Forelimb muscle (tissue), 1 donor: ENCODE data around the gene DZIP1L. TPM values are rescaled to one million over a fixed set of nuclear protein-coding genes. Genes with fewer than 3 reads are reported as not detected.
"Not testable (repeated sequence)": the region's sequence is repeated elsewhere in the genome, so short reads cannot be mapped to it uniquely, and the experiment has no call there.

ENCODE experiments used
- DNase-seq: peaks from one replicate; pipeline ENCODE4 v3.0.0-alpha.2; 2013; ENCODE audit warnings: low read depth
- polyA plus RNA-seq: library from polyadenylated mRNA; unstranded; fragments of 120-200 nt; gene quantifications from one replicate; pipeline ENCODE4 v1.2.1, GENCODE V29; 2013; ENCODE audit not compliant: insufficient read length

Gene DZIP1L
- polyA plus RNA-seq, 1 donor: 6.9 TPM

- no peak for DNase-seq
Measured at GRCh38 chr3:138113326-138113725, 2.1 kb downstream of the DZIP1L start.

DNA sequence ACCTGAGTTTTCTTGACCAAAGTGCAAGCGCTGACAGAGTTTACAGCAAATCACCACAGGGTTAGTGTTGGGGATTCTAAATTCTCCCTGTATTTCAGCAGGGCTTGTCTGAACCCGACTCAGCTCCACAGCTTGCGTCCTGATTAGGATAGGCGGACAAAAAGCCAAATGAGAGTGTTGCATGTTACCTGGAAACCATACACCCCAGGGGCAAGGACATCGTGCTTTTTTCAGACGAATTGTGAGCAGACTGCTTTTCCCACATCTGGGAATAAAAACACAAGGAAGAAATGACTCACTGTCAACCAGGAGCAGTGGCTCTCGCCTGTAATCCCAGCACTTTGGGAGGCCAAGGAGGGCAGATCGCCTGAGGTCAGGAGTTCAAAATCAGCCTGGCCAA, 3.0 kb downstream of the DZIP1L start:
- no peak for DNase-seq

DNA sequence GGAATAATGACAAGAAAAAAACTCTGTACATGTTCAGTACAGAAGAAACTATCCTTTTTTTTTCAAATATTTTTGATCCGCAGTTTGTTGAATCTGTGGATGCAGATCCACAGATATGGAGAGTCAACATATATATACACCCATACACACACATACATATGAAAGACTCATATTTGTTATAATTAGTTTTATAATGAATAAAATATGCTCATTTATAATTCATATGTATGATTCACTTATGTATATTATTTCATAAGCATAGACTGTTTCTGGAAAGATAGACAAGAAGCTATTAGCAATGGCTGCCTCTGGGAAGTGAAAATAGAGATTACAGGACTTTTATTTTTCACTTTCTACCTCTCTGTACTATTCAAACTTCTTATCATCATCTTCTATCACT, 9.8 kb downstream of the DZIP1L start:
- DNase-seq: no peak

- DNase-seq: no peak
Measured at GRCh38 chr3:138103466-138103865, 11.9 kb downstream of the DZIP1L start.

GRCh38 chr3:138101351-138101940, 14.0 kb downstream of the DZIP1L start:
- not testable (repeated sequence) for DNase-seq

- no peak for DNase-seq
Measured at GRCh38 chr3:138099417-138099816, 16.0 kb downstream of the DZIP1L start.

DNA sequence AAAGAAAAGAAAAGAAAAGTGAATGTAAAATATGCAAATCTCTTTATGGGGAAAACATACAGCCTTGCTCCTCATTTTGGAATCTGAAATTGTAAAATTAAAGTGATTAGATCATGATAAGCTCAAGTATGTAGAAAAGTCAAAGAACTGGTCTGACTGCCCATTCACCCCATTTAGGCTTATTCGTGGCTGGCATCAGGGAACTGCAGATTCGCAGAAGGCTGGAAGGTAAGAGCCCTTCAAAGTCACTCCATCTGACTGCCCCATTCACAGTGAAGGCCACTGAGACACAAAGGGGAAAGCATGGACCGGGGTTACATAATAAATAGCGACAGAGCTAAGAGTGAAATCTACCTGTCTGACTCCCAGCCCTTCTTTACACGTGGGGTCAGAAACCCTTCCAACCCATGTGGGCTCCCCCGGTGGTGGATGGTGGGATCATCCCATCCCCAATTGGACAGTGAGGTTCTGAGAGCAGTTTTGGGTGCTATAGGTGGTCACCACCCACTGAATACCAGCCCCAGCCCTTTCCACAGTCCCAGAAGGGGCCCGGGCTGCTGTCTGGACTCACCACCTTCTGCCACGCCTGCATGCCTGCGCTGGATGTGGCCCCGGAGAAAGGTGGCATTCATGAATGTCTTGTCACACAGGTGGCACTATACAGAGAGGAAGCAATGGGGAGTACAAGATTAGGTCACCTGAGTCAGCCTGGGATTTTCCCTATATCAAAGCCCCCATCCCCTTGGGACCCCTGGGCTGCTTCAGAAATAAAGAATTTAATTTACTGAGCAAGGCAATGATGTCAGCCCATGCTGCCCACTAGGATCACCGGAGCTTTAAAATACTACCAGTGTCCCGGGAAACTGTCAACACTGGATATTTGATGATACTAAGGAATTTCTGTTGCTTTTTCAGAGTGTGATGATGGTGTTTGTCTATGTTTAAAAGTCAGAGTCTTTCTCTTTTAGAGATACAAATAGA, 17.9 kb downstream of the DZIP1L start:
- DNase-seq: no peak

- no peak for DNase-seq
Measured at GRCh38 chr3:138093721-138094120, 21.7 kb downstream of the DZIP1L start.

DNA sequence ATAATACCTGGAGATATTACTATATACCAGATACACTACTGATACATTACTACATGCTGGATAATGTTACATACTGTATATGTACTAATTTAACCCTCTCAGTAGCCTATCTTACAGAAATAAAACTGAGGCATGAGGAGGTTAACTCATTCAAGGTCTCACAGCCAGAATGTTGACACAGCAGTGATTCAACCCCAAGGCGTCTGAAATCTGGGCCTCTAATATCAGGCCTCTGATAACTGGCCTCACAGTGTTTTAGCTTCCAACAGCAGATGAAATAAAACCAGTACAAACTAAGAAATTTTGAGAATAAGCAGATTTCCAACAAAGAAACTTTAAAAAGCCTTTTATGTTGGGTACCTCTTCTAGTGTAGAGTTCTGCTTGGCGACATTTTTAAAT, 23.4 kb downstream of the DZIP1L start:
- DNase-seq: no peak

DNA sequence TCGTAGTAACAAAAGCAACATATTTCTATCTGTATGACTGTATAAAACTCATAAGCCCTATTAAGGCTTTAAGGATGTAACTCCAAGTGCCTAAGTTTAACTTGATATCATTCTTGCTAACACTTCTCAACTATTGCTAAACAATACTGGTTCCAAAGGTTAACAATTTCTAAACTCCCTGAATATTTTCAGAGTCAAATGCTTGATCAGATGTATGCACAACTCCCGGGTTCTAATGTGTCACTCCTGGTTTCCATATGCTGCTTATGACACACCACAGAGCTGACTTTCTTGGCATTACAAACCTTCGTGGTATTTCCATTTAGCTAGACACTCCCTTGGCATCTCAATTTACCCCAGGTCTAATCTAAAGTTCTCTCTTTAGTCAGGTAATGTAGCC, 26.3 kb downstream of the DZIP1L start:
- no peak for DNase-seq

- DNase-seq: not testable (repeated sequence)
Measured at GRCh38 chr3:138085745-138086144, 29.7 kb downstream of the DZIP1L start.

- no peak for DNase-seq
Measured at GRCh38 chr3:138084196-138084595, 31.2 kb downstream of the DZIP1L start.

DNA sequence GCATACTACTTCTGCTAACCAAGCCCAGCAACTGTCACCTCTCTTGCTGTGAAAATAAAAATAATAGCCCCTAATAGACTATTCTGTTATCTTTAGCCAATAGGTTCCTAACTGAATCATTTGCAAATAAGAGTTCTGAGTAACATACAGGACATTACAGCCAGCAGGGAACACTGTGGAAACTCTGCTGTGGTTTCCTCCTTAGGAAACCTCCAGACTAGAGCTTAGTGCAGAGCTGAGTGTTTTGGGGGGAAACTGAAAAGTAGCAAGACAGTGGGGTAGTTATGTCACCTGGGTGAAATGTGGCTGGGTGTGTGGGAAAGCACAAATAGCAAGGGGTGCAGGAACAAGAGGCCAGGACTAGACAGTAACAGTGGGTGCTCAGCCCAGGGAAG, 32.4 kb downstream of the DZIP1L start:
- DNase-seq: no peak

DNA sequence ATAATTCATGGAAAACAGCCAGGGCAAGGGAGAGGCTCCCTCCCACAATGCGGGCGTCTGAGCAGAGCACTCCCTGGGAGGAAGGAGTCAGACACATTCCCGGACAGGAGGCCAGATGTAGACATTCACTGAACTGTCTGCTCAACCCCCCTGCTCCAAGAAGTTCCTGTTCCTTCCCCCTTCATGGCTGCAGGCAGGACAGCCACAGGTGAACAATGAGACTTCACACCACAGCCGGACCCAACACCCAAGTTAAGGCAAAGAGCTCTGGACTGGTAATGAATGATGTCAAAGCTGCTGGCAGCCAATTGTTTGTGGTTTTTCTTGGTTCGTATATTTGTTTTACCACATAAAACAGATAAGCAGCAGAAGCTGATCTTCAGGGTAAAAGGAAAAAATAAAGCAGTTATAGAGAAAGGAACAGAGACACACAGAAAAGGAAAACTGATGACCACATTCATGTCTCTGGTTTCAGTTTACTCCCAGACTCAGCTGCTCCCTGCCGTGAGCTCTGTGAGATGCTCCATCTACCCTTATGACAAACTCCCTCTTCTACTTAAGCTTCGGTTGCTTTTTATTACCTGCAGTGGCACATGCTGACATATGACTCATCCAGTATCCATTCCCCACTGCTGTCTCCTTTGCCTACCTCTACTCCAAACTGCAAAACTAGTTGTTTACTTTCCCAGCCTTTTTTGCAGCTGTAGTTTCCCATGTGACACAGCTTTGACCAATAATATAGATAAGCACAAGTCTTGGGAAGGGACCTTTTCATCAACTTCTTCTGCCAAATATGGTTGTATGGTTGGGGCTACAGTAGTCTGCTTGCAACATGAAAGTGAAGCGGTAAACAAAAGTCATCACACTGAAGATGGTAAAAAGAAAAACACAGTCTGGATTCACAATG, 33.1 kb downstream of the DZIP1L start:
- DNase-seq: no peak

DNA sequence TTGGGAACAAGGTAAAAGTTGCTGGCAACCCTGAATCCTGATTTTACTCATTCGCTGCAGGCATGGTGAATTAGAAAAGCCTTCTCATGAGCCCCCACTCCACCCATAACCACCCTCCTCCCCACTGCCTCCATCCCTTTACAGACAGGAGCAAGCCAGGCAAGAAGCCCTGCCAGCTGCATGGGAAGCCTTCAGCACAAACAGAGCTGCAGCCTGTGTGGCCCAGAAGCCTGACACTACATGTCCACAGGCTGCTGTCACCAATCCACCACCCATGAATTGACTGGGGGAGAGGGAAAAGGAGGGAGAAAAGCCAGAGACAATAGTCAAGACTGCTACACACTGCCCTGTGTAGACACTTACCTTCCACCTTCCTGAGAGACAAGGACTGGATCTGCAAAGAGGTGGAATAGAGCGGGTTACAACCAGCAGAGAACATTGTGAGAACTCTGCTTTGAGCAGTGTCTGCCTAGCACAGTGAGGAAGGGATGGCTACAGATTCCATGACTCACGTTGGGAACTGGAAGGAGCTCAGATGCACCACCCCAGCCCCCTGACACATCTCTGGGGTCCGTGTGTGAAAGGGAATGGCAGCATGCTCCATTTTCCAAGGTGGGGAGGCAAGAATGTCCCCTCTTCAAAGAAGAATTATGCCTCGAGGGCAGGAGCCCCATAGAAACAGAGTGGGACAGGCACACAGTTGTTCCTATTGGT, 33.9 kb downstream of the DZIP1L start:
- DNase-seq: no peak

- no peak for DNase-seq
Measured at GRCh38 chr3:138079901-138080300, 35.5 kb downstream of the DZIP1L start.

DNA sequence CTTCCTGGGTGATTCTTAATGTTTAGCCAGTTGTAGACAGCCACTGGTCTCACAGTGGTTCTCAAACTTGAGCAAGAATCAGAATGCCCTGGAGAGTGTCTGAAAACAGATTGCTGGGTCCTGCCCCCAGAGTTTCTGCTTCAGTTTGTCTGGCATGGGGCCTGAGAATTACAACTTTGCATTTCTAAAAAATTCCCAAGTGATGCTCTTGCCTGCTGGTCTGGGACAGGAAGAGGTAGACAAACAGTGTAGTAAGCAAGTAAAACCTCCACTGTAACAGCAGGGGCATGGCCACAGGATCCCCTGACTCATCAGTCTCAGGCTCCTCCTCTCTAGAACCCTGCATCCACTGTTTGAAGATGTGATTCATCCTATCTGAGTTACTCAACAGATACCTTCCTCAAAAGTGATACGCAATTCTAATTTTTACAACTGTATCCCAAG, 36.5 kb downstream of the DZIP1L start:
- no peak for DNase-seq

- no peak for DNase-seq
Measured at GRCh38 chr3:138078096-138078495, 37.3 kb downstream of the DZIP1L start.

DNA sequence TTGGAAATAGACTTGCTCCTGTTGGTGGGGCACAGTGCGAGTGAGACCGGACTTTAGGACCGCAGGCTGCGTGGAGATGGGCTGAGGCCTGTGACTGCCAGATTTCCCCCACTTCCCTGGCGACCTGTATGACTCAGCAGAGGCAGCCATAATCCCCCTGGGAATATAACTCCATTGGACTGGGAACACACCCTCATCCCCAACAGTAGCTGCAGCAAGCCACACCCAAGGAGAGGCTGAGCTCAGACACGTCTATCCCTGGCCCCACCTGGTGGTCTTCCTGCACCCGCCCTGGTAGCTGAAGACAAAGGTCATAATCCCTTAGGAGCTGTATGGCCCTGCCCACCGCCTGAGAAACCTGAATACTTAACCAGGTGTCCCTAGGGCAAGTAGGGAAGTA, 42.6 kb downstream of the DZIP1L start:
- DNase-seq: no peak

DNA sequence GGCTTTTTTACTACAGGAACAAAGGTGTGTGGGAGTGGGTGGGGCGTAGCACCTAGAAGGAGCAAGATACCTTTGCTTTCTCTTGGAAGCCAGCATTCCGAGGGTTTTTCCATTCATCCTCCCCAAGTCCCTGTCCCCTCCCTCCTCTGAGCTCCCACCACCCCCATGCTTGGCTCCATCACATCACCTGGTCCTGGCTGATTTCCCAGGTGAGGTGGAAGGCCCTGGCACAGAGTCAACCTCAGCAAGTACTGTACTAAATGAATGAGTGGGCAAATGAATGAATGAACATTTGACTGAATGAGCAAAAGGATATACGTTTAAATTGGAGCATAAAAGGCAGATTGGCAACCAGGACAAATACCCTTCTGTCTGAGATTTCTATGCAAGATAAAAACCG, 45.4 kb downstream of the DZIP1L start:
- no peak for DNase-seq

DNA sequence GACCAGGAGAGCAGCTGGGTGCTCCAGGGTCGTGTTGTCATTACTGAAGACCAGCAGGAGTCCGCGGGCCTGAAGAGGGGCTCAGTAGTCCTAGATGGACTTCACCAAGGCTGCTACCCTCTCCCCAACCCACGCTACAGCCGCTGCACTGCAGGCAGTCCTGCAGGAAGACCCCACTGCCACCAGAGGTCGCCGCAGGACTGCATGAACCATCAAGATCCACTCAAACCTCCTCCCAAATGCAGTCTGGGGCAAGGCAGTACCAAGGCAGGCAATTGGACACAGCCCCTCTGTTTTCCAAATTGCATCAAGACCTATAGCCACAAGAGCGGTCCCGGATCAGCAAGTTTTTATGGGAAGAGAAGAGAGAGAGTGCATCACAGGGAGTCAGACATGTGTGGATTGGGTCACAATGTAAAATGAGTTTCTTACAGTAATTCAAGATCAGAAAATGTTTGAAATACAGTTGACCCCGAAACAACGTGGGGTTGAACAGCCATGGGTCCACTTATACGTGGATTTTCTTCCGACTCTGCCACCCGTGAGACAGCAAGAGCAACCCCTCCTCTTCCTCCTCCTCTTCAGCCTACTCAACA, 46.7 kb downstream of the DZIP1L start:
- peak; percentile 36 for DNase-seq
